Mesendoderm (in vitro differentiated cells): ENCODE data around the gene TP53TG3D.
"Not testable (repeated sequence)": the region's sequence is repeated elsewhere in the genome, so short reads cannot be mapped to it uniquely, and the experiment has no call there.

Source experiments
- DNase-seq: peaks from one replicate; pipeline ENCODE4 v3.0.0; 2013
- H2AK5ac ChIP-seq: 2 replicates; pipeline ENCODE4 v1.6.1; 2013; ENCODE audit warnings: low read length, inconsistent platforms
- H2BK120ac ChIP-seq: 2 replicates; pipeline ENCODE4 v1.6.1; 2013; ENCODE audit warnings: low read depth, mild to moderate bottlenecking, low read length, moderate library complexity, mixed read lengths
- H2BK15ac ChIP-seq: replicated peaks from 2 replicates; pipeline ENCODE4 v1.6.1; 2013; ENCODE audit warnings: low read depth, mild to moderate bottlenecking, moderate library complexity
- H2BK5ac ChIP-seq: 2 replicates; pipeline ENCODE4 v1.6.1; 2013; ENCODE audit warnings: low read length, inconsistent platforms
- H3K18ac ChIP-seq: 2 replicates; pipeline ENCODE4 v1.6.1; 2013; ENCODE audit warnings: mild to moderate bottlenecking, low read length, mixed read lengths
- H3K23ac ChIP-seq: one replicate; pipeline ENCODE4 v1.6.1; 2013; ENCODE audit warnings: low read length
- H3K27ac ChIP-seq: 2 replicates; pipeline ENCODE4 v1.5.1; 2013; ENCODE audit warnings: low read depth, mild to moderate bottlenecking, inconsistent platforms, low read length, moderate library complexity
- H3K27me3 ChIP-seq: 2 replicates; pipeline ENCODE4 v1.6.1; 2013; ENCODE audit warnings: low read length, control low read depth, mild to moderate bottlenecking, inconsistent platforms; ENCODE audit not compliant: insufficient read depth, poor library complexity
- H3K36me3 ChIP-seq: 2 replicates; pipeline ENCODE4 v1.6.1; 2013; ENCODE audit warnings: low read length, inconsistent platforms; ENCODE audit not compliant: control insufficient read depth, insufficient read depth
- H3K4ac ChIP-seq: one replicate; pipeline ENCODE4 v1.6.1; 2013; ENCODE audit warnings: low read depth, mild to moderate bottlenecking, low read length, moderate library complexity
- H3K4me1 ChIP-seq: 2 replicates; pipeline ENCODE4 v1.6.1; 2013; ENCODE audit warnings: low read depth, low read length, inconsistent platforms; ENCODE audit not compliant: control insufficient read depth
- H3K4me2 ChIP-seq: 2 replicates; pipeline ENCODE4 v1.6.1; 2013; ENCODE audit warnings: low read length
- H3K4me3 ChIP-seq: 2 replicates; pipeline ENCODE4 v1.5.1; 2013; ENCODE audit warnings: mild to moderate bottlenecking, low read length
- H3K56ac ChIP-seq: one replicate; pipeline ENCODE4 v1.6.1; 2013; ENCODE audit warnings: low read length
- H3K79me1 ChIP-seq: 2 replicates; pipeline ENCODE4 v1.6.1; 2013; ENCODE audit warnings: low read length, inconsistent platforms
- H3K79me2 ChIP-seq: 2 replicates; pipeline ENCODE4 v1.6.1; 2013; ENCODE audit warnings: mild to moderate bottlenecking, low read length; ENCODE audit not compliant: control insufficient read depth, insufficient read depth
- H3K9ac ChIP-seq: 2 replicates; pipeline ENCODE4 v1.6.1; 2013; ENCODE audit warnings: low read length, inconsistent platforms
- H4K5ac ChIP-seq: one replicate; pipeline ENCODE4 v1.6.1; 2013; ENCODE audit warnings: low read length
- H4K8ac ChIP-seq: one replicate; pipeline ENCODE4 v1.6.1; 2013; ENCODE audit warnings: low read depth, mild to moderate bottlenecking, control low read depth, low read length, moderate library complexity
- WGBS: extraction: QIAGEN DNeasy Blood & Tissue Kit; methylation state at CpG from one replicate; pipeline ENCODE4 v1.1.7; 2013; ENCODE audit warnings: low lambda C conversion rate, missing lambda C conversion rate; ENCODE audit not compliant: insufficient coverage; ENCODE audit errors: extremely low coverage; 5-methylcytosine and 5-hydroxymethylcytosine counted together

TP53TG3D gene

DNA sequence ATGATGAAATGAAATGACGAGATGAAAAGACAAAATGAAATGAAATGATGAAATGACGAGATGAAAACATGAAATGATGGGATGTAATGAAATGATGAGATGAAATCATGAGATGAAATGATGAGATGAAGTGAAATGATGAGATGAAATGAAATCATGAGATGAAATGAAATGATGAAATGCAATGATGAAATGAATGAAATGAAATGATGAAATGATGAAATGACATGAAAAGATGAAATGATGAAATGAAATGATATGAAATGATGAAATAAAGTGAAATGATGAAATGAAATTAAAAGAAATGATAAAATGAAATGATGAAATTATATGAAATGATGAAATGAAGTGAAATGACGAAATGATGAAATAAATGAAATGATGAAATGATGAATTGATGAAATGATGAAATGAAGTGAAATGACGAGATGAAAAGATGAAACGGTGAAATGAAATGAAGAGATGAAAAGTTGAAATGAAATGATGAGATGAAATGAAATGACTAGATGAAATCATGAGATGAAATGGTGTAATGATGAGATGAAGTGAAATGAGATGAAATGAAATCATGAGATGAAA, 30.9 kb downstream of the TP53TG3D start:
- not testable (repeated sequence) for H3K18ac ChIP-seq, H3K9ac ChIP-seq, H3K56ac ChIP-seq, H3K27ac ChIP-seq, H3K36me3 ChIP-seq, H3K4me3 ChIP-seq, H3K27me3 ChIP-seq, H2AK5ac ChIP-seq, H3K79me1 ChIP-seq, H3K4me1 ChIP-seq, H2BK15ac ChIP-seq, DNase-seq, H3K79me2 ChIP-seq, H2BK120ac ChIP-seq, H2BK5ac ChIP-seq, H4K8ac ChIP-seq, H3K4ac ChIP-seq, H3K23ac ChIP-seq, H3K4me2 ChIP-seq, H4K5ac ChIP-seq
- 100% methylated on average over 3 of the region's 5 CpGs for WGBS

DNA sequence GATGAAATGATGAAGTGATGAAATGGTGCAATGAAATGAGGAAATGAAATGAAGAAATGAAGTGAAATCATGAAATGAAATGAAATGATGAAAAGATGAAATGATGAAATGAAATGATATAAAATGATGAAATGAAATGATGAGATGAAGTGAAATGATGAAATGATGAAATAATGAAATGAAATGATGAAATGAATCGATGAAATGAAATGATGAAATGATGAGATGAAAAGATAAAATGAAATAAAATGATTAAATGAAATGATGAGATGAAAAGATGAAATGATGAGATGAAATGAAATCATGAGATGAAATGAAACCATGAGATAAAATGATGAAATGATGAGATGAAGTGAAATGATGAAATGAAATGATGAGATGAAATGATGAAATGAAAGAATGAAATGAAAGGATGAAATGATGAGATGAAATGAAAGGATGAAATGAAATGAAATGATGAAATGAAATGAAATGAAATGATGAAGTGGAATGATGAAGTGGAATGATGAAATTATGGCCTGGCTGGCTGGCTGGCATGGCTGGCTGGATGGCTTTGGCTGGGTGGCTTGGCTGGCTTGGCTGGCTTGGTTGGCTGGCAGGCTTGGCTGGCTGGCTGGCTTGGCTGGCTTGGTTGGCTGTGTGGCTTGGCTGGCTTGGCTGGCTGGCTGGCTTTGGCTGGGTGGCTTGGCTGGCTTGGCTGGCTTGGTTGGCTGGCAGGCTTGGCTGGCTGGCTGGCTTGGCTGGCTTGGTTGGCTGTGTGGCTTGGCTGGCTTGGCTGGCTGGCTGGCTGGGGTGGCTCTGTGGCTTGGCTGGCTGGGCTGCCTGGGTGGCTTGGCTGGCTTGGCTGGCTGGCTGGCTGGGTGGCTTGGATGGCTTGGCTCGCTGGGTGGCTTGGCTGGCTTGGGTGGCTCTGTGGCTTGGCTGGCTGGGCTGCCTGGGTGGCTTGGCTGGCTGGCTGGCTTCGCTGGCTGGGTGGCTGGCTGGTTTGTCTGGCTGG, 32.0 kb downstream of the TP53TG3D start:
- not testable (repeated sequence) for H3K18ac ChIP-seq, H3K27ac ChIP-seq, H3K4me2 ChIP-seq, H3K23ac ChIP-seq, H3K27me3 ChIP-seq, H2AK5ac ChIP-seq, H3K4ac ChIP-seq, H3K36me3 ChIP-seq, H3K56ac ChIP-seq, H2BK5ac ChIP-seq, H3K4me3 ChIP-seq, H2BK15ac ChIP-seq, H2BK120ac ChIP-seq, H3K9ac ChIP-seq, H3K4me1 ChIP-seq, H4K5ac ChIP-seq, H3K79me2 ChIP-seq, DNase-seq, H4K8ac ChIP-seq, H3K79me1 ChIP-seq
- WGBS: 100% methylated on average over 1 of the region's 3 CpGs

DNA sequence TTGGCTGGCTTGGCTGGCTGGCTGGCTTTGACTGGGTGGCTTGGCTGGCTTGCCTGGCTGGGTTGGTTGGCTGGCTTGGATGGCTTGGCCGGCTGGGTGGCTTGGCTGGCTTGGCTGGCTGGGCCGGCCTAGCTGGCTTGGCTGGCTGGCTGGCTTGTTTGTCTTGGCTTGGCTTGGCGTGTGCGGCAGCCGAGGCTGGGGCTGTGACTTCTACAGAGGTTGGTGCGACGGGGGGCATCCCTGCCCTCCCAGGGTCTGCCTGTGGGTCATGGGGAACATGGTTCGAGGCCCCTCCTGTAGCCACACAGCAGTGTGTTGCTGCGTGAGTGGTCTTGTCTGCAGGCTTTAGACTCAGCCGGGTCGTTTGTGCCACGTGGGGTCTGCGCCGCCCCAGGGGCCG, 33.1 kb downstream of the TP53TG3D start:
- not testable (repeated sequence) for H3K4me1 ChIP-seq, H3K79me1 ChIP-seq, H3K9ac ChIP-seq, H3K36me3 ChIP-seq, H4K5ac ChIP-seq, H3K23ac ChIP-seq, H3K18ac ChIP-seq, H2BK5ac ChIP-seq, H3K27me3 ChIP-seq, H3K4me3 ChIP-seq, H4K8ac ChIP-seq, DNase-seq, H3K4ac ChIP-seq, H3K4me2 ChIP-seq, H3K79me2 ChIP-seq, H3K56ac ChIP-seq, H2BK120ac ChIP-seq, H2BK15ac ChIP-seq, H2AK5ac ChIP-seq, H3K27ac ChIP-seq
- no CpG with 5 or more reads among the region's 15 CpGs for WGBS

DNA sequence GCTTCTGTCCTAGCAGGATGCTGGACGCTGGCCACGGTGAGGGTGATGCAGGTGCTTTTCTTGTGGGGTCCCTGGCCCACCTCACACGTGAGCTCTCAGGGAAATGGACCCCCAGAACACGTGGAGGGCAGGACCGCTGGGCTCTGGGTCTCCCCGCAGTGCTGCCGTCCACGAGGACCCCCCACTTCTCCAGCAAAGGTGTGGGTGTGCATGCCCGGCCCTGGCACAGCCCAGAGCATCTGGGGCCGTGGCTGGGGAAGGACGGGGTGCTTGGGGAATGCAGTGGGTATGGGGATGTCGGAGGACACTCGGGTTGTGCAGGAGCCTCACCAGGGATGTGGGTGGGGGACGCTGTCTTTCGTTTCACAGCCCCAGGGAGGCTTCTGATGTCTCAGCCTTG, 34.7 kb downstream of the TP53TG3D start:
- not testable (repeated sequence) for H3K4ac ChIP-seq, H3K4me1 ChIP-seq, H3K27ac ChIP-seq, H3K18ac ChIP-seq, DNase-seq, H3K4me3 ChIP-seq, H2AK5ac ChIP-seq, H2BK120ac ChIP-seq, H3K36me3 ChIP-seq, H3K79me2 ChIP-seq, H2BK15ac ChIP-seq, H4K5ac ChIP-seq, H3K79me1 ChIP-seq, H3K4me2 ChIP-seq, H3K27me3 ChIP-seq, H3K9ac ChIP-seq, H2BK5ac ChIP-seq, H4K8ac ChIP-seq, H3K23ac ChIP-seq, H3K56ac ChIP-seq
- no CpG with 5 or more reads among the region's 15 CpGs for WGBS

DNA sequence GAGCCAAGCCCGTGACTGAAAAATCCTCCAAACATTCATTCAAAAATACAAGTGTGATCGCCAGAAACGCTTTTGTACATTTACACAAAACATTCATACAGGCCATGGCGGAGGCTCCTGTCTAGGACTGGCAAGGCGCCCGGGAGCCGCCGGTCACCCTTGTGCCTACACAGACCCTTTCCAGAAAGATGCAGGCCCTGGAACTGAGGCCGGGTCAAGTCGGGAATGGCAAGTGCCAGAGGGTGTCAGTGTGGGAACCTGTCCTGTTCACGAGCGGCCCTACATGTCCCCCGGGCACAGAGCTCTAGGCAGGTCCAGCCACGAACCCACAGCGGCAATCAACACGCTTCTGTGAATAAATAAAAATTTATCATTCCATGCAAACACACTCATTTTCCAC, 36.1 kb downstream of the TP53TG3D start:
- not testable (repeated sequence) for H4K5ac ChIP-seq, H3K4me2 ChIP-seq, H4K8ac ChIP-seq, H3K18ac ChIP-seq, H3K23ac ChIP-seq, H2BK5ac ChIP-seq, H3K27ac ChIP-seq, DNase-seq, H3K4me1 ChIP-seq, H3K79me1 ChIP-seq, H3K79me2 ChIP-seq, H2BK120ac ChIP-seq, H3K4ac ChIP-seq, H3K9ac ChIP-seq, H2AK5ac ChIP-seq, H3K27me3 ChIP-seq, H3K36me3 ChIP-seq, H3K4me3 ChIP-seq, H2BK15ac ChIP-seq, H3K56ac ChIP-seq
- no CpG with 5 or more reads among the region's 16 CpGs for WGBS
